Uterus (tissue), 2 donors: ENCODE measurements around the gene THBS2.

Source experiments
- POLR2A ChIP-seq, 2 donors: fragments of 450-650 bp; IDR thresholded peaks; one replicate each; pipeline ENCODE4 v1.6.1; 2016; ENCODE audit warnings: antibody characterized with exemption in 2 of 2, mild to moderate bottlenecking in 1 of 2, moderate library complexity in 1 of 2
- TF ChIP-seq, protein P1 (sequence below), 4 experiments: fragments of 200-600 bp in 2 of 4; fragments of 450-650 bp in 2 of 4; sonication (generic) in 2 of 4; IDR thresholded peaks; one replicate each; pipeline ENCODE4 v1.5.1; 2016 to 2019; ENCODE audit warnings: antibody characterized with exemption in 4 of 4, mild to moderate bottlenecking in 2 of 4, moderate library complexity in 1 of 4

DNA sequence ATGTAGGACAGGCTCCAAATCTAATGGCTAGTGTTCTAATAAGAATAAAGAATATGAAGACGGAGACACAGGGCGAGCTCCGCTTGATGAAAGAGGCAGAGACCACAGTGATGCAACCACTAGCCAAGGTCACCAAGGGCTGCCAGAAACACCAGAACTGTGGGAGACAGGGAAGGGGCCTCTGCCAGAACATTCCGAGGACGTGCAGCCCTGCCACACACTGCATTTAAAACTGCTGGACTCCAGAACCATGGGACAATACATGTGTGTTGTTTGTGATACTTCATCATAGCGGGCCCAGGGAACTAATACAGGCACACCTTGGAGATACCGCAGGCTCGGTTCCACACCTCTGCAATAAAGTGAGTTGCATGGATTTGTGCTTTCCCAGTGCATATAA lies 2.9 kb upstream of the THBS2 start:
- TF ChIP-seq POLR2A (IDR thresholded peaks at IDR 0.05): no peak
- TF ChIP-seq, protein P1, sequence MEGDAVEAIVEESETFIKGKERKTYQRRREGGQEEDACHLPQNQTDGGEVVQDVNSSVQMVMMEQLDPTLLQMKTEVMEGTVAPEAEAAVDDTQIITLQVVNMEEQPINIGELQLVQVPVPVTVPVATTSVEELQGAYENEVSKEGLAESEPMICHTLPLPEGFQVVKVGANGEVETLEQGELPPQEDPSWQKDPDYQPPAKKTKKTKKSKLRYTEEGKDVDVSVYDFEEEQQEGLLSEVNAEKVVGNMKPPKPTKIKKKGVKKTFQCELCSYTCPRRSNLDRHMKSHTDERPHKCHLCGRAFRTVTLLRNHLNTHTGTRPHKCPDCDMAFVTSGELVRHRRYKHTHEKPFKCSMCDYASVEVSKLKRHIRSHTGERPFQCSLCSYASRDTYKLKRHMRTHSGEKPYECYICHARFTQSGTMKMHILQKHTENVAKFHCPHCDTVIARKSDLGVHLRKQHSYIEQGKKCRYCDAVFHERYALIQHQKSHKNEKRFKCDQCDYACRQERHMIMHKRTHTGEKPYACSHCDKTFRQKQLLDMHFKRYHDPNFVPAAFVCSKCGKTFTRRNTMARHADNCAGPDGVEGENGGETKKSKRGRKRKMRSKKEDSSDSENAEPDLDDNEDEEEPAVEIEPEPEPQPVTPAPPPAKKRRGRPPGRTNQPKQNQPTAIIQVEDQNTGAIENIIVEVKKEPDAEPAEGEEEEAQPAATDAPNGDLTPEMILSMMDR (IDR thresholded peaks at IDR 0.05): no peak
